ENCODE data around the gene EIF3F. TPM values are rescaled to one million over a fixed set of nuclear protein-coding genes. Genes with fewer than 3 reads are reported as not detected.
A peak's percentile ranks its signal among the peaks of the same experiment; 100 is the strongest.

EIF3F gene
- total and polyA plus RNA-seq, 2 of the 4 experiments (the other 2 are of a cell fraction): 279 to 306 TPM

- Histone ChIP-seq H2BK15ac (ENCODE audit: low read depth, low read length) (peak overlapping the region; percentile 36; the same call in 2 of the 3 replicates), H2BK5ac (ENCODE audit: low read depth, low read length, poor library complexity, severe bottlenecking) (peak overlapping the region; percentile 9), H3K9me1 (ENCODE audit: insufficient read depth, low read length) (no peaks in the 10 kb centered on the region), H3K4me3 (ENCODE audit: insufficient read depth, low read depth, low read length) (no peak overlapping the region), H3K4me1 (ENCODE audit: control insufficient read depth, insufficient read depth, low read length) (peaks cover 7% of the 10 kb centered on the region), H3K36me3 (ENCODE audit: control insufficient read depth, insufficient read depth, low read length) (peaks cover 2% of the 10 kb centered on the region), H3K9me3 (ENCODE audit: control insufficient read depth, insufficient read depth, low read length) (no peaks in the 10 kb centered on the region), H3K27ac (ENCODE audit: insufficient read depth, low read length) (no peak overlapping the region), H4K5ac (ENCODE audit: low read depth, low read length) (no peak overlapping the region; the same call in 1 of the 2 replicates), H2BK120ac (ENCODE audit: low read depth, low read length) (peak overlapping the region; percentile 84), H2AK9ac (replicated peaks; ENCODE audit: low read depth, low read length, poor library complexity) (peak overlapping the region; percentile 11), H2AK5ac (ENCODE audit: low read depth, low read length) (peak overlapping the region; percentile 85), H3K23ac (ENCODE audit: low read depth, low read length) (0 out of 2 replicates have a peak overlapping the region, but pooled peaks have one; percentile 4), H3K79me1 (ENCODE audit: low read depth in 1 of 2, low read length in 2 of 2) (peaks cover 10 to 18% of the 10 kb centered on the region in 2 experiments; a peak in 3 of 4 replicates), H4K91ac (ENCODE audit: insufficient read depth, low read depth, low read length) (peak overlapping the region; percentile 50), H3K14ac (replicated peaks; ENCODE audit: low read depth, low read length) (no peak overlapping the region), H3K9ac (ENCODE audit: low read depth, low read length) (no peak overlapping the region), H3K4me2 (ENCODE audit: low read depth, low read length) (no peak overlapping the region), H3K27me3 (ENCODE audit: control insufficient read depth, insufficient read depth, low read length) (no peaks in the 10 kb centered on the region), H3K18ac (ENCODE audit: low read depth, low read length) (no peak overlapping the region; the same call in 1 of the 2 replicates), H2AFZ (replicated peaks; ENCODE audit: low read length, poor library complexity) (peak overlapping the region; percentile 26), H4K20me1 (ENCODE audit: insufficient read depth, low read length) (0 out of 2 replicates have a peak, but pooled peaks cover 5% of the 10 kb centered on the region), H4K8ac (ENCODE audit: low read depth in 2 of 2, low read length in 2 of 2) (peak overlapping the region in 1 of 2 experiments; percentile 19; a peak in 1 of 4 replicates), H3K4ac (ENCODE audit: low read depth, low read length) (peak overlapping the region; percentile 76), H2BK20ac (ENCODE audit: low read depth, low read length) (peak overlapping the region; percentile 69), H3K56ac (ENCODE audit: extremely low read depth, insufficient read depth, low read length) (no peak overlapping the region)
- ChIA-PET CTCF (interaction anchor here (0.9 kb wide), 1 partner anchor 78 kb away, joined by 3 read pairs; no protein-coding TSS in a partner anchor), POLR2A (ENCODE audit: unreplicated experiment) (interaction anchor here (1.5 kb wide), 1 partner anchor 78 kb away, joined by 4 read pairs; no protein-coding TSS in a partner anchor)
- no TSS peak for BruUV-seq (replicated peaks)
- dilution Hi-C loops (cut with HindIII; ENCODE audit: low sequenced_read_pairs, unreplicated experiment): no loop called here
- intact Hi-C loops (cut with micrococcal nuclease): no loop called here
- no peak for DNase-seq
- no peak for ATAC-seq (ENCODE audit: low read depth)
- TF ChIP-seq MAZ (IDR thresholded peaks at IDR 0.05; ENCODE audit: borderline replicate concordance, low read depth, low read length): no peak
- TF ChIP-seq, protein P1, sequence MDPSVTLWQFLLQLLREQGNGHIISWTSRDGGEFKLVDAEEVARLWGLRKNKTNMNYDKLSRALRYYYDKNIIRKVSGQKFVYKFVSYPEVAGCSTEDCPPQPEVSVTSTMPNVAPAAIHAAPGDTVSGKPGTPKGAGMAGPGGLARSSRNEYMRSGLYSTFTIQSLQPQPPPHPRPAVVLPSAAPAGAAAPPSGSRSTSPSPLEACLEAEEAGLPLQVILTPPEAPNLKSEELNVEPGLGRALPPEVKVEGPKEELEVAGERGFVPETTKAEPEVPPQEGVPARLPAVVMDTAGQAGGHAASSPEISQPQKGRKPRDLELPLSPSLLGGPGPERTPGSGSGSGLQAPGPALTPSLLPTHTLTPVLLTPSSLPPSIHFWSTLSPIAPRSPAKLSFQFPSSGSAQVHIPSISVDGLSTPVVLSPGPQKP (IDR thresholded peaks at IDR 0.05; ENCODE audit: borderline replicate concordance, low read depth, low read length): no peak
- no peak for TF ChIP-seq MXI1 (IDR thresholded peaks at IDR 0.05; ENCODE audit: borderline replicate concordance, low read depth, low read length)
- TF ChIP-seq RCOR1 (IDR thresholded peaks at IDR 0.05; ENCODE audit: insufficient replicate concordance, low read length): no peak
- TF ChIP-seq MAFK (IDR thresholded peaks at IDR 0.05; ENCODE audit: low read depth, low read length): no peak
- WGBS, 2 experiments (ENCODE audit: extremely low coverage in 2 of 2, insufficient read length in 1 of 2): 100% methylated on average over 3 of the region's 7 CpGs; no CpG with 5 or more reads in 1 of the 2 experiments
- in situ Hi-C loops (cut with MboI; ENCODE audit: low sequenced_read_pairs): loop anchor here (25.0 kb wide), 1 partner anchor 422 kb away; no protein-coding TSS in a partner anchor
Observed at GRCh38 chr11:7983832-7984590, 3.1 kb upstream of the EIF3F start.
